B cell (primary cell): Measurements from ENCODE around the gene AK1. TPM values are rescaled to one million over a fixed set of nuclear protein-coding genes. Genes with fewer than 3 reads are reported as not detected.

Source experiments
- ATAC-seq: fragments of 200-7000 bp; cut with Tn5 transposase; one replicate; pipeline ENCODE4 v1.10.0; 2021; ENCODE audit warnings: low read depth, mild to moderate bottlenecking, moderate number of reproducible peaks, moderate library complexity
- CTCF ChIA-PET: fragments of 350-600 bp; sonication (Branson Sonifier 250); formaldehyde crosslinking; loops from one replicate; lab custom pipeline; 2021; ENCODE audit warnings: antibody characterized with exemption, inconsistent platforms; lab: Charles Lee
- POLR2A ChIA-PET: fragments of 350-600 bp; sonication (Branson Sonifier 250); formaldehyde crosslinking; loops from one replicate; lab custom pipeline; 2021; ENCODE audit warnings: antibody characterized with exemption; lab: Charles Lee
- DNase-seq: peaks from one replicate; pipeline ENCODE4 v3.0.0; 2013
- H2AFZ ChIP-seq: 2 replicates; pipeline ENCODE4 v1.6.1; 2012; ENCODE audit warnings: mild to moderate bottlenecking, low read depth, low read length; ENCODE audit not compliant: insufficient read depth, poor library complexity, severe bottlenecking
- H3K27ac ChIP-seq, 2 donors: 1 replicate in 1 of 2; 2 replicates in 1 of 2; pipeline ENCODE4 v1.5.1; 2012 to 2013; ENCODE audit warnings: low read length in 2 of 2, mild to moderate bottlenecking in 2 of 2, moderate library complexity in 1 of 2
- H3K27me3 ChIP-seq, 4 experiments: fragments of 200-600 bp in 1 of 4; sonication (generic) in 1 of 4; replicated peaks in 1 of 4; 1 replicate in 2 of 4; 2 replicates in 2 of 4; pipeline versions ENCODE4 v1.6.1 to v1.7.0; 2013 to 2016; ENCODE audit warnings: low read length in 3 of 4, mild to moderate bottlenecking in 2 of 4, mixed read lengths in 1 of 4, moderate library complexity in 1 of 4; ENCODE audit not compliant: insufficient read depth in 4 of 4, control insufficient read depth in 3 of 4; ENCODE audit errors: control extremely low read depth in 1 of 4
- H3K36me3 ChIP-seq, 2 experiments: replicated peaks in 1 of 2; 1 replicate in 1 of 2; 2 replicates in 1 of 2; pipeline versions ENCODE4 v1.6.1 to v1.7.1; 2013; ENCODE audit warnings: low read length in 1 of 2; ENCODE audit not compliant: insufficient read depth in 2 of 2, control insufficient read depth in 1 of 2; ENCODE audit errors: control extremely low read depth in 1 of 2, extremely low read depth in 1 of 2
- H3K4me1 ChIP-seq, 2 donors: fragments of 200-600 bp in 1 of 2; sonication (generic) in 1 of 2; 1 replicate in 1 of 2; 2 replicates in 1 of 2; pipeline versions ENCODE4 v1.5.1 to v1.6.1; 2013 to 2017; ENCODE audit warnings: low read length in 2 of 2; ENCODE audit not compliant: control insufficient read depth in 2 of 2, insufficient read depth in 2 of 2
- H3K4me2 ChIP-seq: replicated peaks from 2 replicates; pipeline ENCODE3; 2012; ENCODE audit warnings: mild to moderate bottlenecking, low read depth, low read length; ENCODE audit not compliant: poor library complexity, severe bottlenecking
- H3K4me3 ChIP-seq, 5 experiments: fragments of 200-600 bp in 1 of 5; sonication (generic) in 1 of 5; 1 replicate in 3 of 5; 2 replicates in 2 of 5; pipeline versions ENCODE4 v1.5.1 to v1.7.0; 2011 to 2016; ENCODE audit warnings: low read length in 4 of 5, mild to moderate bottlenecking in 4 of 5, low read depth in 2 of 5, control low read depth in 1 of 5, moderate library complexity in 1 of 5; ENCODE audit not compliant: insufficient read depth in 1 of 5; ENCODE audit errors: control extremely low read depth in 1 of 5, extremely low read depth in 1 of 5
- H3K79me2 ChIP-seq: fragments of 200-600 bp; sonication (generic); one replicate; pipeline ENCODE4 v1.6.0; 2016; ENCODE audit warnings: low read length; ENCODE audit not compliant: control insufficient read depth, insufficient read depth
- H3K9ac ChIP-seq: fragments of 200-600 bp; sonication (generic); 2 replicates; pipeline ENCODE4 v1.6.1; 2017; ENCODE audit warnings: mild to moderate bottlenecking, low read length, moderate library complexity
- H3K9me3 ChIP-seq, 3 donors: one replicate each; pipeline versions ENCODE4 v1.6.1 to v1.7.1; 2013; ENCODE audit warnings: low read length in 2 of 3; ENCODE audit not compliant: control insufficient read depth in 2 of 3, insufficient read depth in 1 of 3; ENCODE audit errors: control extremely low read depth in 1 of 3
- H4K20me1 ChIP-seq: 2 replicates; pipeline ENCODE4 v1.6.0; 2012; ENCODE audit warnings: mild to moderate bottlenecking, low read length; ENCODE audit not compliant: insufficient read depth, control insufficient read depth, poor library complexity, severe bottlenecking
- H3K27ac Mint-ChIP-seq: one replicate; pipeline ENCODE4 v1.8.0; 2021; ENCODE audit warnings: mixed read lengths
- H3K27me3 Mint-ChIP-seq: one replicate; pipeline ENCODE4 v1.8.0; 2021; ENCODE audit warnings: mixed read lengths
- H3K4me1 Mint-ChIP-seq: one replicate; pipeline ENCODE4 v1.8.0; 2021; ENCODE audit warnings: mixed read lengths
- H3K4me3 Mint-ChIP-seq: one replicate; pipeline ENCODE4 v1.8.0; 2021; ENCODE audit warnings: mixed read lengths
- H3K9me3 Mint-ChIP-seq: one replicate; pipeline ENCODE4 v1.8.0; 2022; ENCODE audit warnings: mixed read lengths; ENCODE audit not compliant: insufficient read depth
- EZH2 ChIP-seq: IDR thresholded peaks from 2 replicates; pipeline ENCODE4 v1.6.1; 2012; ENCODE audit warnings: borderline replicate concordance, low read depth, mild to moderate bottlenecking, moderate library complexity, low read length; ENCODE audit not compliant: insufficient read depth, poor library complexity, severe bottlenecking
- WGBS: methylation state at CpG from one replicate; pipeline ENCODE4 v1.1.5; 2013; ENCODE audit warnings: missing lambda C conversion rate; ENCODE audit not compliant: insufficient coverage; 5-methylcytosine and 5-hydroxymethylcytosine counted together
- intact Hi-C: fragments of 100-400 bp; cut with micrococcal nuclease; formaldehyde crosslinking; loops from one replicate; pipeline ENCODE4 v1.10.0; 2022
- polyA plus RNA-seq: library from polyadenylated mRNA; depleted of rRNA; stranded (reverse); fragments of >200 nt; gene quantifications from 2 replicates; pipeline ENCODE4 v1.2.3, GENCODE V29; 2012
- total RNA-seq, 2 donors: library from RNA; stranded (reverse); fragments of 120-200 nt in 1 of 2; gene quantifications; 1 replicate in 1 of 2; 2 replicates in 1 of 2; pipeline versions ENCODE4 v1.2.3 to v1.2.4, GENCODE V29; 2013 to 2022
- TF ChIP-seq, protein P1 (sequence below): fragments of 200-600 bp; IDR thresholded peaks from one replicate; pipeline ENCODE4 v1.8.0; 2022; ENCODE audit warnings: antibody characterized with exemption, mild to moderate bottlenecking

The AK1 gene
- total and polyA plus RNA-seq, 2 donors (not counting 1 experiment from before 2014, with no cell fraction given) = 28.0 to 31.8 TPM

DNA sequence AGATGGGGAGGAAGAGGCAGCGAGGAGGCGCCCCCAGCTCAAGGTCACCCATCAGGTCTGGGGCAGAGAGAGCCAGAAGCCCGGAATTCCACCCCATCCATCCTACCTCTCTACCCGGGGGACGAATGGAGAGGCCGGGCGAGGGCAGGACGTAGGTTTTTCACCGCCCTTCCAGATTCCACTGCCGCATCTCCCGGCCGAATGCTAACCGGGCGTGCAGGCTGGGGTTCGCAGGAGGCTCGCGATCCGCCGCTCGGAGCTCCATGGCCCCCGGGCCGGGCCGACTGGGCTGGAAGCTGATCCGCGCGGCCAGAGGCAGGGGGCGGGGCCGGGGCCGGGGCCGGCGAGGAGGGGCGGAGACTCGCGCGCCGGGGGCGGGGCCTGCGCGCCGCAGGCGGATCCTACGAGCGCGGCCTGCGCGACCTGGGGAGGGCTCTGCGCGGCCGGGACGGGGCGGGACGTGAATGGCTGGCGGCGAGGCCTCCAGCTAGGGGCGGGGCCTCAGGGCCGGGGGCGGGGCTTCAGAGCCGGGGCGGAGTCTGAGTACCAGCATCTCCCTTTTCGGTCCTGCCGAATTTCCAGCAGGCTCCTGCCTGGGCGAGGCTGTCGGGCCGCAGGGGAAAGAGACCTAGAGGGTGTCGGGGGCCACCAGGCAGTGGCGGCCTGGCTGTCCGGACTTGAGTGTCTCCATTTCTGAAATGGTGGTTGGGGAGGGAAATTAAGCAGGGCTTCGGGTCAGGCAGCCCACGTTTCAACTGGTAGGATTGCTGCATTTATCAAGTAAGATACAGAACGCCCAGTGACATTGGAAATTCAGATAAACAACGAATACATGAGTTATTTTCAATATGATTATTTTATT lies 39.5 kb upstream of the AK1 start, which contains the start of gene ST6GALNAC4:
ST6GALNAC4 (minus strand) TSS at position 322 of the 862 bp plus-strand sequence. CDS start 622 bp downstream, outside the sequence.
- ATAC-seq (peak; percentile 82), DNase-seq (peak; percentile 95)
- peaks cover 68% of the 10 kb centered on the region for H3K4me1 Mint-ChIP-seq
- Histone ChIP-seq H3K9ac (peak within 1 kb of the TSS; percentile 97), H2AFZ (peak within 1 kb of the TSS; percentile 68), H3K79me2 (peaks cover 70% of the 10 kb centered on the region), H3K27ac (peak within 1 kb of the TSS; percentile 89 to 91), H3K36me3 (peaks cover 0 to 23% of the 10 kb centered on the region in 2 experiments), H4K20me1 (no peaks in the 10 kb centered on the region), H3K9me3 (no peaks in the 10 kb centered on the region), H3K4me2 (peak within 1 kb of the TSS; percentile 100), H3K4me1 (peaks cover 44 to 77% of the 10 kb centered on the region in 2 donors), H3K4me3 (peak within 1 kb of the TSS; percentile 71 to 99 (median 79)), H3K27me3 (peaks cover 0 to 2% (median 0%) of the 10 kb centered on the region in 4 experiments)
- H3K27me3 Mint-ChIP-seq = no peaks in the 10 kb centered on the region
- no peaks in the 10 kb centered on the region for H3K9me3 Mint-ChIP-seq
- peak within 1 kb of the TSS; percentile 98 for H3K27ac Mint-ChIP-seq
- WGBS = 1% methylated on average over 67 of the region's 71 CpGs
- H3K4me3 Mint-ChIP-seq = peak within 1 kb of the TSS; percentile 94
- CTCF ChIA-PET = interaction anchor here (0.6 to 17.3 kb wide), 13 partner anchors 12 to 182 kb away, joined by 3 to 237 read pairs (median 5); partner anchors contain the start of genes CDK9, SH2D3C and TOR2A
- TF ChIP-seq, protein P1, sequence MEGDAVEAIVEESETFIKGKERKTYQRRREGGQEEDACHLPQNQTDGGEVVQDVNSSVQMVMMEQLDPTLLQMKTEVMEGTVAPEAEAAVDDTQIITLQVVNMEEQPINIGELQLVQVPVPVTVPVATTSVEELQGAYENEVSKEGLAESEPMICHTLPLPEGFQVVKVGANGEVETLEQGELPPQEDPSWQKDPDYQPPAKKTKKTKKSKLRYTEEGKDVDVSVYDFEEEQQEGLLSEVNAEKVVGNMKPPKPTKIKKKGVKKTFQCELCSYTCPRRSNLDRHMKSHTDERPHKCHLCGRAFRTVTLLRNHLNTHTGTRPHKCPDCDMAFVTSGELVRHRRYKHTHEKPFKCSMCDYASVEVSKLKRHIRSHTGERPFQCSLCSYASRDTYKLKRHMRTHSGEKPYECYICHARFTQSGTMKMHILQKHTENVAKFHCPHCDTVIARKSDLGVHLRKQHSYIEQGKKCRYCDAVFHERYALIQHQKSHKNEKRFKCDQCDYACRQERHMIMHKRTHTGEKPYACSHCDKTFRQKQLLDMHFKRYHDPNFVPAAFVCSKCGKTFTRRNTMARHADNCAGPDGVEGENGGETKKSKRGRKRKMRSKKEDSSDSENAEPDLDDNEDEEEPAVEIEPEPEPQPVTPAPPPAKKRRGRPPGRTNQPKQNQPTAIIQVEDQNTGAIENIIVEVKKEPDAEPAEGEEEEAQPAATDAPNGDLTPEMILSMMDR = no peak
- no peak for TF ChIP-seq EZH2
- POLR2A ChIA-PET = interaction anchor here (0.7 to 6.4 kb wide), 11 partner anchors 15 to 212 kb away, joined by 3 to 228 read pairs (median 5); partner anchors contain the start of genes CDK9, ENG, ST6GALNAC6 and TOR2A
- intact Hi-C loops = loop anchor here (1.0 to 5.0 kb wide), 11 partner anchors 11 to 692 kb away; partner anchors contain the start of genes FPGS, PIP5KL1, ST6GALNAC6 and STXBP1
